ENCODE measurements around the gene RERG. TPM values are rescaled to one million over a fixed set of nuclear protein-coding genes. Genes with fewer than 3 reads are reported as not detected.
A peak's percentile ranks its signal among the peaks of the same experiment; 100 is the strongest.

The RERG gene, protein sequence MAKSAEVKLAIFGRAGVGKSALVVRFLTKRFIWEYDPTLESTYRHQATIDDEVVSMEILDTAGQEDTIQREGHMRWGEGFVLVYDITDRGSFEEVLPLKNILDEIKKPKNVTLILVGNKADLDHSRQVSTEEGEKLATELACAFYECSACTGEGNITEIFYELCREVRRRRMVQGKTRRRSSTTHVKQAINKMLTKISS
- total RNA-seq, result 10 to 100 TPM in 5 of 6 donors, 1 to 10 TPM in 1; 9.7 to 21.9 (median 11.9) TPM

DNA sequence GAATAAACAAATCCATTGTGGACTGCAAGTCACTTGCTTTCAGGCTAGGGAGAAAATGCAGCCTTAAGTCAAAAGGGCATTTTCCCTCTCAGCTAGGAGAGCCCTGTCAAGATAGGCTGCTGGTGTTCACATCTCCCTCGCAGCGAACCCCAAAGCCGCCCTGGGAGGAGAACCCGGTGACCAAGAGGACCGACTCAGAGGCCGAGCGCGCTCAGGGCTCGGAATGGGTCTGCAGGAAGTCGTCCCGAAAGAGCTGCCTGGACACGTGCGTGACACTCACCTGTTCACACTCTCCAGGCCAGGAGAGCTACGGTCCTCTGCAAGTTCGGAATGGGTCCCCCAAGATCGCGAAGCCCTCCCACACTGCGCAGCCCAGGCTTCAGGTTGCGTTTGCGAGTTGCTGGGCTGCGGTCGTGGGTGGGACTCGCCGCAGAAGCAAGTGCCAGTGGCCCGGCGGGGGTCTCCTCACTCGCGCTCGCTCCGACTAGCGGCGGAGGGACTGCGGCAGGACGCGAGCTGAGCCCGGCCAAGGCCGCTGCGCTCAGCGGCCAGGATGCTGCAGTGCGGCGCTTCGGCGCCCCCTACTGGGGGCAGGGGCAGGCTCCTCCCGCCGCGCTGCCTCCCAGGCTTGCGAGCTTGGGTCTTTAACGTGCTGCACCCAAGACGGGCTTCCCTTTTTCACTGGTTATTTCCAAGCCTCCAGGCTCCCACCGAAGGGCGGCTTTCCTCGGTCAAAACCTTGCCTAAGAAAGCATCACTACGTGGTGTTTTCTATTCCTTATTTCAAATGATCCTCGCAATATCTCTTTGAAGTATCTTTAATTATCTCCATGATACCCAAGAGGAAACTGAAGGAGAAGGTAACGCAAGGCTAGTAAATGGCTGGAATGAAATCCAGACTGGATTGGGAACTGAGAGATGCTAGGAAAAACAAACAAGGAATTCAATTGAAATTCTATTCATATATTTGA is at the start of gene RERG:
RERG (minus strand) TSS at position 503 of the 971 bp plus-strand sequence. CDS start 3,928 bp downstream, outside the sequence.
- peak; percentile 78 to 96 for DNase-seq
- Histone ChIP-seq H3K36me3 (no peaks in the 10 kb centered on the region), H3K4me3 (peak within 1 kb of the TSS; percentile 35 to 53 (median 41)), H3K9me3 (no peaks in the 10 kb centered on the region), H3K27ac (peak within 1 kb of the TSS; percentile 62 to 81 (median 70)), H3K27me3 (no peaks in the 10 kb centered on the region), H3K4me1 (peaks cover 0 to 13% (median 12%) of the 10 kb centered on the region in 4 donors)
- peak; percentile 96 to 100 for ATAC-seq (ENCODE audit: low FRiP score in 2 of 2)
- WGBS, 2 donors, result 9 to 12% methylated on average over 20 to 40 of the region's 55 CpGs
- TF ChIP-seq POLR2A (IDR thresholded peaks at IDR 0.05), result peak in 1 of 4 donors; percentile 29
- TF ChIP-seq POLR2AphosphoS5 (IDR thresholded peaks at IDR 0.05), result no peak
- TF ChIP-seq, protein P1, sequence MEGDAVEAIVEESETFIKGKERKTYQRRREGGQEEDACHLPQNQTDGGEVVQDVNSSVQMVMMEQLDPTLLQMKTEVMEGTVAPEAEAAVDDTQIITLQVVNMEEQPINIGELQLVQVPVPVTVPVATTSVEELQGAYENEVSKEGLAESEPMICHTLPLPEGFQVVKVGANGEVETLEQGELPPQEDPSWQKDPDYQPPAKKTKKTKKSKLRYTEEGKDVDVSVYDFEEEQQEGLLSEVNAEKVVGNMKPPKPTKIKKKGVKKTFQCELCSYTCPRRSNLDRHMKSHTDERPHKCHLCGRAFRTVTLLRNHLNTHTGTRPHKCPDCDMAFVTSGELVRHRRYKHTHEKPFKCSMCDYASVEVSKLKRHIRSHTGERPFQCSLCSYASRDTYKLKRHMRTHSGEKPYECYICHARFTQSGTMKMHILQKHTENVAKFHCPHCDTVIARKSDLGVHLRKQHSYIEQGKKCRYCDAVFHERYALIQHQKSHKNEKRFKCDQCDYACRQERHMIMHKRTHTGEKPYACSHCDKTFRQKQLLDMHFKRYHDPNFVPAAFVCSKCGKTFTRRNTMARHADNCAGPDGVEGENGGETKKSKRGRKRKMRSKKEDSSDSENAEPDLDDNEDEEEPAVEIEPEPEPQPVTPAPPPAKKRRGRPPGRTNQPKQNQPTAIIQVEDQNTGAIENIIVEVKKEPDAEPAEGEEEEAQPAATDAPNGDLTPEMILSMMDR (IDR thresholded peaks at IDR 0.05), result peak; percentile 93 to 98 (median 94)
- no peak for TF ChIP-seq EP300 (IDR thresholded peaks at IDR 0.05)

DNA sequence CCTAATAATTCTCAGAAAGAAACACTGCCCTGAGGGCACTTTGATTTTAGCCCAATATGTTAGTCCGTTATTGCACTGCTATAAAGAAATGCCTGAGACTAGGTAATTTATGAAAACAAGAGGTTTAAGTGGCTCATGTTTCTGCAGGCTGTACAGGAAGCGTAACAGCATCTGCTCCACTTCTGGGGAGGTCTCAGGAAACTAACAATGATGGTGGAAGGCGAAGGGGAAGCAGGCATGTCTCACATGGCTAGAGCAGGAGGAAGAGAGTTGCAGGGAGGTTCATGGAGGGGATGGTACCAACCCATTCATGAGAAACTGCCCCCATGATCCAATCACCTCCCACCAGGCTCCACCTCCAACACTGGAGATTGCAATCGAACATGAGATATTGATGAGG is 49.4 kb upstream of the RERG start:
- Histone ChIP-seq H3K4me1 (peaks cover 0 to 15% (median 11%) of the 10 kb centered on the region in 4 donors), H3K27me3 (no peaks in the 10 kb centered on the region), H3K27ac (no peak overlapping the region), H3K4me3 (no peak overlapping the region), H3K36me3 (no peaks in the 10 kb centered on the region), H3K9me3 (no peaks in the 10 kb centered on the region)
- 61 to 67% methylated on average over 4 of the region's 4 CpGs for WGBS, 2 donors
- no peak for DNase-seq
- no peak for ATAC-seq (ENCODE audit: low FRiP score in 2 of 2)
- TF ChIP-seq, protein P1 (IDR thresholded peaks at IDR 0.05), result no peak
- TF ChIP-seq EP300 (IDR thresholded peaks at IDR 0.05), result no peak
- no peak for TF ChIP-seq POLR2AphosphoS5 (IDR thresholded peaks at IDR 0.05)
- TF ChIP-seq POLR2A (IDR thresholded peaks at IDR 0.05), result no peak

DNA sequence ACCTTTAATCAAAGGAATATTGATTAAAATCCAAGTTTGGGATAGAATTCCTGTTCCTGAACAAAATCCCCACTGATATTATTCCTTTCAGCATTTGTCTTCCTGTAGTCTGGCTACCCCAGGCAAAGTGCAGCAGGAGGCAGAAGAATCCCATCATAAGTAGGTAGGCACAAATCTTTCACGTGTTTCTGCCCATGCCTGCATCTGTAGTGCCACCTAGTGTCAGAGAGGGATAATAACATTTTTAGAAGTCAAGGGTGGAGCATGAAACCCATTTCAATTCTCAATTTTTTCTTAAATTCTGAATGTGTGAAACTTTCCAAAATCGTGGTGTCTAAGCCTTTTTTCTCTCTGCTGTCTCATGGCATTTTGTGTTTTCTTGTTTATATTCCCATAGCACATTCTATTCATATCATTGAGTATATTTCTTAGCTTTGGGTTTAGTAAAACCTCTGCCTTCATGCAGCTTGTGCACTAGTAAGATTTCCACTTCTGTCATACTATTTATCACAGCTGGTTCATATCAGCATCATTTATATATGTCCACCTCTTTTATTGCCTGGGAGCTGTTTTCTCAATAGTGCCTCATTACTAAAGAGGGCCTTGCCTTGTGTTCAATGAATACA is 47.8 kb upstream of the RERG start:
- peaks cover 0 to 3% (median 2%) of the 10 kb centered on the region in 4 donors for H3K4me1 ChIP-seq
- DNase-seq, result peak in 1 of 2 donors; percentile 37

DNA sequence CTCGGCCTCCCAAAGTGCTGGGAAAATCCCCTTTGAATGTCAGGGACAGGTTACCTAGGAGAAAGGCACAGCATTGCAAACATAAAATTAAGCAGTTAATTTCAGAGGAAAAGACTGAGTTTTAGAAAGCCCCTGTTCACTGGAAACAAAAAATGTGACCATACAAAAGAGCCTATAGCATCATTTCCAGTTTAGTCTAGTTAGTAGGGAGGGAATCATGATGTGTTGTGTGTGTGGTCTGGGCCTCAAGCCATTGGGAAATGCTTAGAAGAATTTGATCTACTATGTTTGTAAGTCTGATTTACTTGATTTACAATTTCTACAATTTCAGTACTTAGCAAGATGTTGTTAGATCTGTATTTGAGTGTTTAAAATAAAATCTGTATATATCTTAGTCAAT is 47.1 kb upstream of the RERG start:
- no peak overlapping the region for H3K27ac ChIP-seq
- H3K4me3 ChIP-seq, result no peak overlapping the region
- H3K4me1 ChIP-seq, result no peaks in the 10 kb centered on the region
- DNase-seq (no peak), ATAC-seq (ENCODE audit: low FRiP score in 2 of 2) (no peak)
- H3K36me3 ChIP-seq, result no peaks in the 10 kb centered on the region
- TF ChIP-seq EP300 (IDR thresholded peaks at IDR 0.05) (no peak), POLR2AphosphoS5 (IDR thresholded peaks at IDR 0.05) (no peak), POLR2A (IDR thresholded peaks at IDR 0.05) (no peak)
- TF ChIP-seq, protein P1 (IDR thresholded peaks at IDR 0.05), result no peak
- no peaks in the 10 kb centered on the region for H3K9me3 ChIP-seq
- 83 to 93% methylated on average over 1 of the region's 1 CpG for WGBS, 2 donors
- no peaks in the 10 kb centered on the region for H3K27me3 ChIP-seq

More for the DNA sequence above, 47.8 kb upstream of the RERG start:
- TF ChIP-seq, protein P1 (IDR thresholded peaks at IDR 0.05), result peak; percentile 64 to 82 (median 76)
- no peak for TF ChIP-seq POLR2AphosphoS5 (IDR thresholded peaks at IDR 0.05)
- Histone ChIP-seq H3K36me3 (no peaks in the 10 kb centered on the region), H3K27ac (no peak overlapping the region), H3K4me3 (no peak overlapping the region), H3K27me3 (no peaks in the 10 kb centered on the region), H3K9me3 (no peaks in the 10 kb centered on the region)
- 0 to 3% methylated on average over 2 of the region's 2 CpGs for WGBS, 2 donors
- ATAC-seq (ENCODE audit: low FRiP score in 2 of 2), result peak; percentile 77 to 85

All from upper lobe of left lung (tissue), 6 donors.